Measurements from ENCODE around the gene CASP1. TPM values are rescaled to one million over a fixed set of nuclear protein-coding genes. Genes with fewer than 3 reads are reported as not detected.

CASP1 gene
- total RNA-seq, 1 donor from 2014 or later: not detected

DNA sequence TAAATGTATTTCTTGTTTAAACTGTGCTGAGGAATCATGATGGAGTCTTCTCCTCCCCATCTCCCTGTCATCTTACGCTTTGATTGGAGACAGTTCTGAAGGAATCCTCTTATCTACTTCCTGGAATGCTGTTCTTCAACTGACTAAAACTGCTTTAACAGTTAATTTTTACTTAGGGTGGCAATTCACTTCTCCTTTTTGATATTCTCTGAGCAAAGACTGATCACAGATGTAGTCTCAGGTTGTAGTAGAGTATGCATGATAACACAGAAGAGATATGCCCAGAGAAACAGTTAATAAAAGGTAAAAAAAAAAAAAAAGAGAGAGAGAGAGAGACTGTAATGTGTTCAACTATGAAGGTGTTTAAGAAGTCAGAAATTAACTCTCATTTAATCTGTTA, 10.6 kb downstream of the CASP1 start:
- H3K4me3 Mint-ChIP-seq (ENCODE audit: unreplicated experiment): no peak overlapping the region
- H3K27ac Mint-ChIP-seq (ENCODE audit: unreplicated experiment): no peak overlapping the region
- H3K27me3 Mint-ChIP-seq (ENCODE audit: unreplicated experiment): no peaks in the 10 kb centered on the region
- TF ChIP-seq, protein P1, sequence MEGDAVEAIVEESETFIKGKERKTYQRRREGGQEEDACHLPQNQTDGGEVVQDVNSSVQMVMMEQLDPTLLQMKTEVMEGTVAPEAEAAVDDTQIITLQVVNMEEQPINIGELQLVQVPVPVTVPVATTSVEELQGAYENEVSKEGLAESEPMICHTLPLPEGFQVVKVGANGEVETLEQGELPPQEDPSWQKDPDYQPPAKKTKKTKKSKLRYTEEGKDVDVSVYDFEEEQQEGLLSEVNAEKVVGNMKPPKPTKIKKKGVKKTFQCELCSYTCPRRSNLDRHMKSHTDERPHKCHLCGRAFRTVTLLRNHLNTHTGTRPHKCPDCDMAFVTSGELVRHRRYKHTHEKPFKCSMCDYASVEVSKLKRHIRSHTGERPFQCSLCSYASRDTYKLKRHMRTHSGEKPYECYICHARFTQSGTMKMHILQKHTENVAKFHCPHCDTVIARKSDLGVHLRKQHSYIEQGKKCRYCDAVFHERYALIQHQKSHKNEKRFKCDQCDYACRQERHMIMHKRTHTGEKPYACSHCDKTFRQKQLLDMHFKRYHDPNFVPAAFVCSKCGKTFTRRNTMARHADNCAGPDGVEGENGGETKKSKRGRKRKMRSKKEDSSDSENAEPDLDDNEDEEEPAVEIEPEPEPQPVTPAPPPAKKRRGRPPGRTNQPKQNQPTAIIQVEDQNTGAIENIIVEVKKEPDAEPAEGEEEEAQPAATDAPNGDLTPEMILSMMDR (IDR thresholded peaks at IDR 0.05; ENCODE audit: unreplicated experiment): no peak
- H3K4me1 Mint-ChIP-seq (ENCODE audit: unreplicated experiment): no peaks in the 10 kb centered on the region
- H3K36me3 Mint-ChIP-seq (ENCODE audit: low read depth, unreplicated experiment): no peaks in the 10 kb centered on the region
- DNase-seq (ENCODE audit: low spot score): no peak
- H3K9me3 Mint-ChIP-seq (ENCODE audit: unreplicated experiment): no peaks in the 10 kb centered on the region

DNA sequence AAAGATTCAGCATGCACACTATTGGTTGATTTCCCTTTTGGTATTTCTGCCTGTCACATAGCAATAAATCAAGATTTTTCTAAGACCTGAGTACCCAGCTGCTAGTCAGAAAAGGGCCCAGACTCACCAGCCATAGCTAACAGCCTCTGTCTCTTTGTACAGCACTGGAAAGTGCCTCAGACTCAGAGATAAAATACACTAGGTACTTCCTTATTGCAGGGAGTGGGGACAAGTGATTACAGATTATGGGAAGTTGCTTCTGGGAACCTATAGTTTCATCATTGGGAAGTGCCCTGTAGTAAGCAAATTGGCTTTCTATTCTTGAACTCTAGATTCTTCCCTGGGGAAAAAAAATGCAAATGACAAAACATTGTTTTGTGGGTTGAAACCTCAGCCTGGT, 11.9 kb downstream of the CASP1 start, which contains the start of gene CASP5:
TSS of gene CASP5 (minus strand) at position 166 of the 400 bp plus-strand sequence. CDS start at position 134, 32 bp downstream.
- Mint-ChIP-seq H3K4me3 (ENCODE audit: unreplicated experiment) (no peak within 1 kb of the TSS), H3K36me3 (ENCODE audit: low read depth, unreplicated experiment) (no peaks in the 10 kb centered on the region), H3K27me3 (ENCODE audit: unreplicated experiment) (no peaks in the 10 kb centered on the region), H3K27ac (ENCODE audit: unreplicated experiment) (no peak within 1 kb of the TSS), H3K4me1 (ENCODE audit: unreplicated experiment) (no peaks in the 10 kb centered on the region), H3K9me3 (ENCODE audit: unreplicated experiment) (no peaks in the 10 kb centered on the region)
- TF ChIP-seq, protein P1 (IDR thresholded peaks at IDR 0.05; ENCODE audit: unreplicated experiment): no peak
- no peak for DNase-seq (ENCODE audit: low spot score)

DNA sequence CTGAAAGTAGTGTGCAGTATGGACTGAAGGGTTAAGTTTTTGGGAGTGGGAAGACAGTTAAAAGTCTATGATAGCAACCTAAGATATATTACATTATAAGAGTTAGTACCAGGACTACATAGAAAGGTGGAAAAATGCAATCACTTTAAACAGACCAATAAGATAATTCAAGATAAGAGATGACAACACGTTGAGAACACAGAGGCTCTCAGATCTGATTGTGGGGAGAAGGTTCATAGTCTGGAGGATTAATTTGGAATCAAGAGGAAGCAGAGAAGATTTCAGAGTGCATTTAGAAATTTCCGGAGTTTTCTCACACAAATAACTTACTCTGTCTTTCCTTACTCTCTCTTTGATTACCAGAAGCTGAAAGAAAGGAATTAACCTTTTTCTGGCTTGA, 12.4 kb downstream of the CASP1 start:
- Mint-ChIP-seq H3K27me3 (ENCODE audit: unreplicated experiment) (no peaks in the 10 kb centered on the region), H3K9me3 (ENCODE audit: unreplicated experiment) (no peaks in the 10 kb centered on the region), H3K4me3 (ENCODE audit: unreplicated experiment) (no peak overlapping the region), H3K4me1 (ENCODE audit: unreplicated experiment) (no peaks in the 10 kb centered on the region), H3K27ac (ENCODE audit: unreplicated experiment) (no peak overlapping the region), H3K36me3 (ENCODE audit: low read depth, unreplicated experiment) (no peaks in the 10 kb centered on the region)
- DNase-seq (ENCODE audit: low spot score): no peak
- TF ChIP-seq, protein P1 (IDR thresholded peaks at IDR 0.05; ENCODE audit: unreplicated experiment): no peak

DNA sequence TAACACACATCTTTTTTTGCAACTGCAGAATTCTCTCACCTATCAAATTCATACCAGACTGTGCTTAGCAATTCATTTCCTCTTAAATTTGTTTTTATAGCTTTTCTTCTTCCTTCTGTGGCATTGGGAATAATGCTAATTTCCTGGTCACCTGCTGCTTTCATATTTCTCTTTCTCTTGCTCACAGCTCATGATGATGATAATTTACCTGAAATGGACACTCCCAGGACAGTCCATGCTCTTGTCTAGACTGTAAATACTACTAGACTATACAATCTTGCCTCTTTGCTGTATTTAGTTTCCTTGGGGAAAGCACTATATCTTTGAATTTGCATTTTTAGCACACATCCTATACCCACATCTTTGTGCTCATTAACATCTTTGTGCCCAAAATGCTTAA, 27.5 kb downstream of the CASP1 start:
- H3K27me3 Mint-ChIP-seq (ENCODE audit: unreplicated experiment): no peaks in the 10 kb centered on the region
- peaks cover 2% of the 10 kb centered on the region for H3K4me1 Mint-ChIP-seq (ENCODE audit: unreplicated experiment)
- no peaks in the 10 kb centered on the region for H3K36me3 Mint-ChIP-seq (ENCODE audit: low read depth, unreplicated experiment)
- TF ChIP-seq, protein P1 (IDR thresholded peaks at IDR 0.05; ENCODE audit: unreplicated experiment): no peak
- no peaks in the 10 kb centered on the region for H3K9me3 Mint-ChIP-seq (ENCODE audit: unreplicated experiment)
- DNase-seq (ENCODE audit: low spot score): no peak
- no peak overlapping the region for H3K27ac Mint-ChIP-seq (ENCODE audit: unreplicated experiment)
- H3K4me3 Mint-ChIP-seq (ENCODE audit: unreplicated experiment): no peak overlapping the region

DNA sequence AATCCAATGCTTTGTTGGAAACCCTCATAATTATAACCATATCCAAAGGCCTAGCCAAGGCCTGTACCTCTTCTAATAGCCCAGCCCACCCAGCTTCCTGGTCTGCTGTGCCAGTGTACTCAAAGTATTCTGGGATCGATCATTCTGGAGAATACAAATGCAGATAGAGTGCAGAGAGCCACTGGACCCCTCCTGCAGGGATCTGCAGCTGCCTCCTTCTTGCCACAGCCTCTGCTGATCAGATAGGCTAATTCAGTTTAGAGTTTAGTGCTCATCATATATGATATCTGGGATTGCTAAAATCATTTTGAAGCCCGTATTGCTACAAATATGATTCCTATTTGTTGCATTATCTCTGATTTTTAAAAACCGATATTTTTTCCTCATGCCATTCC, 29.5 kb downstream of the CASP1 start:
- Mint-ChIP-seq H3K27ac (ENCODE audit: unreplicated experiment) (no peak overlapping the region), H3K27me3 (ENCODE audit: unreplicated experiment) (no peaks in the 10 kb centered on the region), H3K4me1 (ENCODE audit: unreplicated experiment) (peaks cover 2% of the 10 kb centered on the region), H3K4me3 (ENCODE audit: unreplicated experiment) (no peak overlapping the region), H3K36me3 (ENCODE audit: low read depth, unreplicated experiment) (no peaks in the 10 kb centered on the region), H3K9me3 (ENCODE audit: unreplicated experiment) (no peaks in the 10 kb centered on the region)
- DNase-seq (ENCODE audit: low spot score): no peak
- TF ChIP-seq, protein P1 (IDR thresholded peaks at IDR 0.05; ENCODE audit: unreplicated experiment): no peak

Measured in endothelial cell (in vitro differentiated cells).